NCI-H446 (cell line): ENCODE results near the gene LDB1.

Experiments
- DNase-seq, 2 experiments: peaks; one replicate each; lab custom pipeline; 2025; lab: John Stamatoyannopoulos, UW

The LDB1 gene

GRCh38 chr10:102064503-102064867 lies 55.7 kb downstream of the LDB1 start:
- DNase-seq = no peak

GRCh38 chr10:102059987-102060386 lies 60.2 kb downstream of the LDB1 start:
- DNase-seq = no peak
